Activated CD8-positive, alpha-beta memory T cell treated with anti-CD3 and anti-CD28 coated beads, Interleukin-2, amount 50 U/mL, for 48 hours (primary cell): ENCODE measurements around the gene RESF1.
"Not testable (repeated sequence)": the region's sequence is repeated elsewhere in the genome, so short reads cannot be mapped to it uniquely, and the experiment has no call there.

Experiments
- DNase-seq: peaks from one replicate; pipeline ENCODE4 v3.0.0-alpha.2; 2020

RESF1 gene

DNA sequence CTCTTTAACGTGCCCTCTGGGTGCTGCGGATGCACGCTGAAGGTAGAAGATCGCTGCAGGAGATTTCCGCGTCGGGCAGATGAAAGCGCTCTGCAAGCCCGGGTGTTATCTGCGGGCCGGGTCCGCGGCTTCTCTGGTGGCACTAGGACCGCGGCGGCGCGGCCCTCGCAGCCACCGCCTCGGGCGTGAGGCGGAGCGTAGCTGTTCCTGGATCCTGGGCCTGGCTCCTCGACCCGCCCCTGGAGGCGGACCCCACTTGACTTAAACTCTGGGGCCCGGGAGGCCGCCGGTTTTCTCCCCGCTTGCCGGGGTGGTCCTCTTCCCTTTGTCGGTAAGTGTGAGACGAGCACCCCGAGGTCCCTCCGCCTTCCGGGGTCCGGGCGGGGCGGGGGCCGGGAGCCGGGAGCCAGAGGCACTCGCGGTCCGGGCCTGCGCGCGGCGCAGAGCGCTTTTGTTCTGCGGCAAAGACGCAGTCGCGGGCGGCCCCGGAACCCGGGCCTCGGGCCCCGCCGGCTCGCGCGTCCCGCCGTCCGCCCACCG, at the start of gene RESF1:
TSS of gene RESF1 (plus strand) at position 255 of the 540 bp plus-strand sequence. CDS start 21,541 bp downstream, outside the sequence.
- peak; percentile 88 for DNase-seq

DNA sequence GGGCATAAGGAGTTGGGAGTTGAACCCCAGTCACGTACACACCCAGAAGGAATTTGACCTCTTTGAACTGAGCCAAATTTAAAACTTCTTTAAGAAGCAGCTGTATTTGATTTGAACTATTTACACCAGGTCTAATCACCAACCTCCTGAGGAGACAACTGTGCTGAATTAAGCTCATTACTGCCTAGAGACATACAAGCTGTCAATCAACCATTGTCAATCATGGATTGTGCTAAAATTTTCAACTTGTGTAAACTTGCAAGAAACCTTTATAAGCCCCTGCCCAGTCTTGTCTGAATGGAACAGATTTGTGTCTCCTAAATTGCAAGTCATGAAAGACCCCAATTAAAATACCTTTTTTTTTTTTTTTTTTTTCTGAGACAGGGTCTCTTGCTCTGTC, 44.3 kb upstream of the RESF1 start:
- no peak for DNase-seq

GRCh38 chr12:31915446-31915845, 43.8 kb upstream of the RESF1 start:
- no peak for DNase-seq

- DNase-seq, result no peak
These were observed 36.7 kb upstream of the RESF1 start for GRCh38 chr12:31922341-31923062.

DNA sequence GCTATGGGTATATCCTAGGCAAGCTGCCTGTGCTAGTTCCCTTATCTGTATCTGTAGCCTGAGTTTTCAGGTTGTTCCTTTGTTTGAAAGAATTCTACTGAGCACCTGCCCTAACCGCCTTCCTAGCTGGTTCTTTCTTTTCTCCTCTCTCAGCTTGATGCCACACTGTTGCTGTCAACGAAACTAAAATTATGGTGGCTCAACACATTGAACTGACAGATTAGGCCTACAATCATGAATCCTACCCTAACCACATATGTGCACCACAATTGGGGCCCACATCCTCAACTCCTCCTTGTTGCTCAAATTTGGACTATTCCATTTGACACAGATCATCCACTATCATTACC, 36.2 kb upstream of the RESF1 start:
- DNase-seq, result no peak

DNA sequence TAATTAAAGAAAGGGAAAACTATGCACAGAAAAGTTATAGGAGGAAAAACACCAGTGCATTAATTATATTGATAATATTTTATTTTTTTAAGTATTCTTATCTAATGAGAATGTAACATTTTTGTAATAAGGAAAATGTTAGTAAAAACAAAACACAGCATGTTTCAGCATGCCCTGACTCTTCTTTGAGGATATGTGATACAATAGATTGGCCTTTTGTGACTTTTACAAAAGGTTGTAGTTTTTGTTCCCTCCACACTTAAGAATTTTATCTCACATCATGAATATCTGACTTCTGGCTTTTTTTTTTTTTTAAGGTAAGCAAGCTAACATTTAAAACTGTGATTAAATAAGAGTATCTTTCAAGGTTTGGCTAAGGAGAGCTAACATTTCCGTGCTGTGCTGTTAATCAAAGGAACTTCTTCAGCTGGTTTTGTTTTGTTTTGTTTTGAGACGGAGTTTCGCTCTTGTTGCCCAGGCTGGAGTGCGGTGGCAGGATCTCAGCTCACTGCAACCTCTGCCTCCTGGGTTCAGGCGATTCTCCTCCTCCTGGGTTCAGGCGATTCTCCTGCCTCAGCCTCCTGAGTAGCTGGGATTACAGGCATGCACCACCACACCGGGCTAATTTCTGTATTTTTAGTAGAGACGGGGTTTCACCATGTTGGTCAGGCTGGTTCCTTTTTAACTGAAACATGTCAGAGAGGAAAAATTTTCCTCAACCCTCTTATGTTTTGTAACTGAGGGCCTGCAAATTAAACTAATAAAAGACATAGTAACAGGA, 30.8 kb upstream of the RESF1 start:
- no peak for DNase-seq

DNA sequence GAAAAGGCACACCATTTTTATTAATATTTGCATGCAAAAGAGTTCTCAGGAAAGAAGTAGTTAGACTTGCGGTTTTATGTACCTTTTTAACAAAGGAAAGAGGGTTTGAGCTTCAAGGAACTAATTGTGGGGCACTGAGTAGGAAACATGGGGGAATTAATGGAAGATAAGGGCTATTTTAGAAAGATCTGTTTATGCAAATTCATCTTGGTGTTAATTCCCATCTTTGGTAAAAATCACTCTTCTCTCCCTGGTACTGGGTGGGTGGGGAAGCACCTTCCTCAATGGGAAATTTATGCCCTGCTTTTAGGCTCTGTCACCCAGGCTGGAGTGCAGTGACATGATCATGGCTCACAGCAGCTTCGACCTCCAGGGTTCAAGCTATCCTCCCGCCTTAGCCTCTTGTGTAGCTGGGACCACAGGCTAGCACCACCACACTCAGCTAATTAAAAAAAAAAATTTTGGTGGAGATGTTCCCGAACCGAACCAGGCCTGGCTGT, 30.1 kb upstream of the RESF1 start:
- DNase-seq, result no peak

- DNase-seq, result no peak
These were observed 27.2 kb upstream of the RESF1 start for GRCh38 chr12:31931796-31932715.

DNA sequence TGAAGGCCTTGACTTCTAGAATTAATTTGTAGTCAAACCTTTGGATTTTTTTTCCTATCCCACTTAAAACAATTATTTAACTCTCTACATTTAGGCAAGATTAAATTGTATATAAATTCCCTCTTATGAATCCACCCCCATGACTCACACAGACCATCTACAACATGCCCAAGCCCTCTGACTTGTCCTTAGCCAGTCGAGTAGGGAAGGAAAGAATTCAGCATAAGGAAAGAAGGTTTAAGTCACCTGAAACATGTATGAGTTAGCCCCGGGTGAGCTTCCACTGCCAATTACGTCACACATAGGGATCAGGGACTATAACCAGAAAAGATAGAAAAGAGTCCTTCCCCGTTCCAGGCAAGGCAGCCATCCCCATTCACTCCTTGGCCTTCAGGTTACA, 14.9 kb upstream of the RESF1 start:
- DNase-seq, result no peak

- no peak for DNase-seq
These were observed 11.2 kb upstream of the RESF1 start for GRCh38 chr12:31947971-31948370.

- DNase-seq, result not testable (repeated sequence)
These were observed 10.4 kb upstream of the RESF1 start for GRCh38 chr12:31948697-31949359.

DNA sequence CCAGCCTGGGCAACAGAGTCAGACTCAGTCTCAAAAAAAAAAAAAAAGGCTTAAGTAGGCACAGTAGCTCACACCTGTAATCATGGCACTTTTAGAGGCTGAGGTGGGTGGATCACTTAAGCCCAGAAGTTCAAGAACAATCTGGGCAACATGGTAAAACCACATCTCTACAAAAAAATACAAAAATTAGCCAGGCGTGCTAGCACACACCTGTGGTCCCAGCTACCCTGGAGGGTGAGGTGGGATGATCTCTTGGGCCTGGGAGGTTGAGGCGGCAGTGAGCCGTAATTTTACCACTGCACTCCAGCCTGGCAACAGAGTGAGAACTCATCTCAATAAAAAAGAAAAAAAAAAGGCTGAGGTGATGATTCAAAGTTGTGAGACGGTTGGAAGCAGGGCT, 9.1 kb upstream of the RESF1 start:
- no peak for DNase-seq

GRCh38 chr12:31950492-31950891, 8.7 kb upstream of the RESF1 start:
- no peak for DNase-seq

DNA sequence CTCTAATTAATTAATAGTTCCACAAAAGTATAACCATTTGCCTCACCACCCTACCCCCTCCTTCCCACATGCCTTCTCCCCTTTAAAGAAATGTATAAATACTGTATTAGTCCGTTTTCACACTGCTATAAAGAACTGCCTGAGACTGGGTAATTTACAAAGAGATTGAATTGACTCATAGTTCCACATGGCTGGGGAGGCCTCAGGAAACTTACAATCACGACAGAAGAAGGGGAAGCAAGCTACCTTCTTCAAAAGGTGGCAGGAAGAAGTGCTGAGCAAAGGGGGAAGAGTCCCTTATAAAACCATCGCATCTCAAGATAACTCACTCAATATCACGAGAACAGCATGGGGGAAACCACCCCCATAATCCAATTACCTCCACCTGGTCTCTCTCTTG, 8.2 kb upstream of the RESF1 start:
- DNase-seq, result no peak

DNA sequence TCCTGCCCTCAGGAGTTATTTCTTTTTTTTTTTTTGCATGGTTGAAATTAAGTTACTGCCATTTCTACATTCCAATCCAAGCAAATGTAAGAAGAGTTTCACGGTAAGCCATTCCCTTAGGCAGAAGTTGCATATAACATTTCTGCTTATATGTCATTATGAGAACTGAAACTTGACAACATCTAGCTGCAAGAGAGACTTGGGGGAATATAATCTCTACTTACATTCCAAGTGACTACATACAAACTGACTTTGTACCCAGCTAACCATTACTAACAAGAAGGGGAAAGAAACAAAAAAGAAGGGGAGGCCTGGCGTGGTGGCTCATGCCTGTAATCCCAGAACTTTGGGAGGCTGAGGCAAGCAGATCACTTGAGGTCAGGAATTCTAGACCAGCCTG, 7.3 kb upstream of the RESF1 start:
- DNase-seq, result no peak

DNA sequence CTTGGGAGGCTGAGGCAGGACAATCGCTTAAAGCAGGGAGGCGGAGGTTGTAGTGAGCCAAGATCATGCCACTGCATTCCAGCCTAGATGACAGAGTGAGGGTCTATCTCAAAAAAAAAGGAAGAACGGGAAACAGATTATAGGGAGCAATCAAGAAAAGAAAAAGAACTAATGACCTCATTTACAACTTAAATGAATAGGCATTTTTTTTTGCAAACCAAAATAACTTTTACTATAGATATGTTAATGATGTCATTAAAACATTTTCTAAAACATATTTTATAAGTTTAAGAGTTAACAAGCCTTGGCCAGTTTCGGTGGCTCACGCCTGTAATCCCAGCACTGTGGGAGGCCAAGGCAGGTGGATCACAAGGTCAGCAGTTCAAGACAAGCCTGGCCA, 6.8 kb upstream of the RESF1 start:
- no peak for DNase-seq

- no peak for DNase-seq
These were observed 4.0 kb upstream of the RESF1 start for GRCh38 chr12:31954925-31955858.

DNA sequence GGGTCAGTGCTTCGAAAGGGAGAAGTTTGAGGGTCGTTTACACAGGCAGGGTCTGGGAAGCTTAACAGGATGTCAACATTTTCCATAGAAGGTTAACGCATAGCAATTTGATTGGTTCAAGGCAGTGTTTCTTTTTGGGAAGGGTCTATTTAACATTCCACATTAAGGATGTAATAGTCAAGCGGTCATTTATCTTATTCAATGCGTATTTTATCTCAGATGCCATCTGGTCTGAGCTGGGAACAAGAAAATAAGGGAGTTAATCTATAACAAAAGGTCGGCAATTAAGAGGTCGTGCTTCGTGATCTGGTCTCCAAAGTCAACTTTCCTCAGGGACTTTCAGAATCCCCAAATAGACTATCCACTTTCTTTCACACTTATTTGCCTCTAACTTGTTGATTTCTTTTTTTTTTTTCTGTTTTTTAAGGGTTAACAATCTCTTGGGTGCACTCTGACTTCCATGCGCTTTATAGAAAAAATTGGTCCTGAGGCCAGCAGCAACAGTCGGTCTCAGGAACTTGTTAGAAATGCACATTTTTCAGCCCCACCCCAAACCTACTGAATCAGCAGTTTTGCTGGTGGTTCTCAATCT, 550 bp upstream of the RESF1 start:
- DNase-seq, result no peak

DNA sequence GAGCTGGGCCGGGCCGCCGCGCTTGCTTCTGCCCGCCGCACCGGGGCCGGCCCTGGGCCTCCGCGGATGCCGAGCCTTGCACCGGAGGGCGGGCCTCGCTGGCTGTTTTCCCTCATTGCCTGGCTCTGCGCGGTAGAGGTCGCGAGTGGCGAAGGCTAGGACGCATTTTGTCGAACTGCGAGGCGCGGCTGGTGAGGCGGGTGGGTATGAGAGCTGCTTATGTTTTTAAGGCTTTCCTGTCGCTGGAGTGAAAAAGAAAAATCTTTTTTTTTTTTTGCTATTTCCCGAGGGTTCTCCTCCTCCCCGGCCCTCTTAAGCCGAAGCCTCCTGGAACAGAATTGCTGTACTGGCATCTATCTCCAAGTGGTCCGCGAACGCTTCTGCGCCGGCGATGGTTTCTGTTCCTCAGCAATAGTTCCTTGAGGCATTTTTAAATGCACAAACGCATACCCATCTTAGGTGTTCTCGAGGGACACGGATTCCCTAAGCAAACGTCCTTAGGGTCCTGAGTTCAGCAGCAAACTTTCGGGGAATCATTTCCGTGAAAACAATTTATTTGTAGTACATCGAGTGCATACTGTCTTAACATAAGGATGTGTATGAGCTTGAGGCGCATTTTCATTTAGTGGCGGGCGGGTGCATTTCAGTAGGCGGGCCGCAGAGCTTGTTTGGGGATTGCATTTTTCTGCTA, 631 bp downstream of the RESF1 start:
- DNase-seq, result peak; percentile 82

DNA sequence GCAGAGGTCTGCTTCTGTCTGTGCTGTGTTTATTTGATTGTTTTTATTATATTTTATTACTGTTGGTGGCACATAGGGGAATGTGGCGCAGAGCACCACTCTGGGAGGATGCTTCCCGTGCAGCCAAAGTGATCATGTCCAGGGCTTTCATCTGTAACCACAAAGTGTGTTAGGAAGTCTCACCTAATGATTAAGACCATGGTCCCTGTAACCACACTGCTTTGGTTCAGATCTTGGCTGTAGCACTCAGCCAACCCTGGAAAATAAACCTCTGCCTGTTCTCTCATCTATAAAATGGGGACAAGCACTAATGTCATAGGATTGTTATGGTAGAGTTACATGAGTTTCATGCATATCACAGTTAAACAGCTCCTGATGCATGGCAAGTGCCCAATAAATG, 1.9 kb downstream of the RESF1 start:
- no peak for DNase-seq
